H1 (cell line): ENCODE measurements around the gene ZFP90. TPM values are rescaled to one million over a fixed set of nuclear protein-coding genes. Genes with fewer than 3 reads are reported as not detected.

ENCODE experiments used
- ATF2 ChIP-seq: IDR thresholded peaks from 2 replicates; pipeline ENCODE4 v1.6.1; 2012; ENCODE audit warnings: low read length, inconsistent platforms
- CHD7 ChIP-seq: fragments of 300-600 bp; sonication (generic); IDR thresholded peaks from 2 replicates; pipeline ENCODE4 v1.7.1; 2012; ENCODE audit warnings: low read length, moderate library complexity, mild to moderate bottlenecking, inconsistent platforms; ENCODE audit not compliant: insufficient replicate concordance
- CREB1 ChIP-seq: IDR thresholded peaks from 2 replicates; pipeline ENCODE4 v1.6.1; 2012; ENCODE audit warnings: inconsistent platforms
- HDAC2 ChIP-seq, 2 experiments: fragments of 300-600 bp in 1 of 2; sonication (generic) in 1 of 2; IDR thresholded peaks; 2 replicates each; pipeline ENCODE4 v1.6.1; 2011 to 2012; ENCODE audit warnings: low read depth in 2 of 2, low read length in 2 of 2, mild to moderate bottlenecking in 2 of 2, moderate library complexity in 2 of 2, borderline replicate concordance in 1 of 2, inconsistent platforms in 1 of 2
- POLR2AphosphoS5 ChIP-seq: IDR thresholded peaks from 2 replicates; pipeline ENCODE4 v1.6.1; 2011; ENCODE audit warnings: low read depth, low read length
- SIRT6 ChIP-seq: IDR thresholded peaks from one replicate; pipeline ENCODE4 v1.7.1; 2012; ENCODE audit warnings: low read length, inconsistent platforms
- SP2 ChIP-seq: IDR thresholded peaks from 2 replicates; pipeline ENCODE4 v1.6.1; 2012; ENCODE audit warnings: mild to moderate bottlenecking, low read length, inconsistent platforms
- TAF1 ChIP-seq: IDR thresholded peaks from 2 replicates; pipeline ENCODE4 v1.6.1; 2011; ENCODE audit warnings: mild to moderate bottlenecking, low read depth, low read length
- ZNF274 ChIP-seq: IDR thresholded peaks from 2 replicates; pipeline ENCODE4 v1.7.0; 2012; ENCODE audit warnings: low read length, borderline replicate concordance; ENCODE audit errors: extremely low read depth
- polyA plus RNA-seq, 7 experiments: library from polyadenylated mRNA; depleted of rRNA in 3 of 7; stranded (reverse) in 5 of 7; unstranded in 2 of 7; fragments of >200 nt in 5 of 7; fragments of 200-250 nt in 2 of 7; gene quantifications; 1 replicate in 5 of 7; 2 replicates in 1 of 7; 4 replicates in 1 of 7; pipeline versions ENCODE4 v1.2.1 to v1.2.3, GENCODE V29; 2011 to 2013; ENCODE audit warnings: missing spikeins in 2 of 7, mixed read lengths in 2 of 7
- total RNA-seq: library from RNA; stranded (reverse); fragmentation: NEBNext Ultra II Directional; extraction: Animal tissue kit (Norgen Biotek cat#: 25700); gene quantifications from 2 replicates; pipeline ENCODE4 v1.2.1, GENCODE V29; 2021

Gene ZFP90
- total and polyA plus RNA-seq, 2 of the 8 experiments (the other 6 are each of a cell fraction or from before 2014, with no cell fraction given) = 10.3 to 19.1 TPM

- TF ChIP-seq SP2 = no peak
- peak; percentile 73 for TF ChIP-seq TAF1
- TF ChIP-seq SIRT6 = no peak
- TF ChIP-seq CHD7 = no peak
- TF ChIP-seq ATF2 = no peak
- TF ChIP-seq POLR2AphosphoS5 = peak; percentile 57; the same call in 1 of the 2 replicates
- TF ChIP-seq CREB1 = peak; percentile 66
- peak in 1 of 2 experiments; percentile 92; a peak in 1 of 4 replicates for TF ChIP-seq HDAC2 (IDR thresholded peaks at IDR 0.05; ENCODE audit: borderline replicate concordance in 1 of 2, low read depth in 2 of 2, low read length in 2 of 2)
- TF ChIP-seq ZNF274 = no peak
Observed at GRCh38 chr16:68529931-68530701, 9.0 kb upstream of the ZFP90 start (continued).
